Naive B cell (primary cell): Measurements from ENCODE around the gene FAM219A. TPM values are rescaled to one million over a fixed set of nuclear protein-coding genes. Genes with fewer than 3 reads are reported as not detected.

Experiments used
- ATAC-seq, 2 donors: fragments of 150-1000 bp; cut with Tn5 transposase; 2 replicates each; pipeline ENCODE4 v1.10.0; 2021; ENCODE audit warnings: low read depth in 2 of 2, mild to moderate bottlenecking in 2 of 2, moderate library complexity in 2 of 2
- DNase-seq: peaks from one replicate; pipeline ENCODE4 v3.0.0; 2022
- H3K27ac Mint-ChIP-seq, 6 donors: one replicate each; pipeline ENCODE4 v1.8.0; 2020 to 2022; ENCODE audit warnings: mild to moderate bottlenecking in 6 of 6, mixed read lengths in 6 of 6, moderate library complexity in 5 of 6, inconsistent platforms in 2 of 6
- H3K27me3 Mint-ChIP-seq, 3 donors: one replicate each; pipeline ENCODE4 v1.8.0; 2021 to 2022; ENCODE audit warnings: mixed read lengths in 3 of 3, mild to moderate bottlenecking in 1 of 3
- H3K36me3 Mint-ChIP-seq, 2 donors: one replicate each; pipeline ENCODE4 v1.8.0; 2020 to 2022; ENCODE audit warnings: mixed read lengths in 2 of 2, inconsistent platforms in 1 of 2, mild to moderate bottlenecking in 1 of 2
- H3K4me1 Mint-ChIP-seq, 3 donors: one replicate each; pipeline ENCODE4 v1.8.0; 2020 to 2022; ENCODE audit warnings: mixed read lengths in 3 of 3, inconsistent platforms in 1 of 3, mild to moderate bottlenecking in 1 of 3, moderate library complexity in 1 of 3
- H3K4me3 Mint-ChIP-seq, 8 donors: one replicate each; pipeline ENCODE4 v1.8.0; 2020 to 2022; ENCODE audit warnings: mild to moderate bottlenecking in 8 of 8, mixed read lengths in 8 of 8, moderate library complexity in 8 of 8, inconsistent platforms in 2 of 8
- H3K9me3 Mint-ChIP-seq, 7 donors: one replicate each; pipeline ENCODE4 v1.8.0; 2020 to 2022; ENCODE audit warnings: mixed read lengths in 7 of 7, mild to moderate bottlenecking in 5 of 7, inconsistent platforms in 2 of 7, moderate library complexity in 1 of 7
- polyA plus RNA-seq, 6 donors: library from polyadenylated mRNA; unstranded; fragments of 300-500 nt; fragmentation: Illumina TruSeq; gene quantifications; one replicate each; pipeline ENCODE4 v1.2.3, GENCODE V29; 2021; ENCODE audit warnings: low read depth in 6 of 6

The FAM219A gene
- polyA plus RNA-seq, result 1 to 10 TPM in 3 of 6 donors, under 1 TPM in 3; 0.80 to 1.5 (median 1.1) TPM

- Mint-ChIP-seq H3K36me3 (no peaks in the 10 kb centered on the region), H3K9me3 (peaks cover 0 to 1% (median 0%) of the 10 kb centered on the region in 7 donors), H3K4me3 (peak within 1 kb of the TSS; percentile 87 to 94 (median 92)), H3K27ac (peak within 1 kb of the TSS; percentile 28 to 97 (median 83)), H3K4me1 (peaks cover 27 to 42% (median 40%) of the 10 kb centered on the region in 3 donors), H3K27me3 (peaks cover 10 to 20% (median 19%) of the 10 kb centered on the region in 3 donors)
- ATAC-seq (peak; percentile 95 to 97), DNase-seq (peak; percentile 100)
Measured at GRCh38 chr9:34458013-34458958, at the start of gene FAM219A, which contains the start of gene DNAI1. Gene FAM219A, minus strand, starts transcription at chr9:34458570. Its CDS starts 307 bp downstream, at chr9:34458263. Gene DNAI1, plus strand, starts transcription at chr9:34458805. Its CDS starts 201 bp downstream, at chr9:34459006.

GRCh38 chr9:34507966-34508365 lies 49.6 kb upstream of the FAM219A start:
- ATAC-seq (no peak), DNase-seq (no peak)
- Mint-ChIP-seq H3K4me3 (no peak overlapping the region), H3K4me1 (no peaks in the 10 kb centered on the region), H3K27me3 (peaks cover 18 to 46% (median 38%) of the 10 kb centered on the region in 3 donors), H3K36me3 (no peaks in the 10 kb centered on the region), H3K9me3 (no peaks in the 10 kb centered on the region), H3K27ac (no peak overlapping the region)

GRCh38 chr9:34507556-34507955 lies 49.2 kb upstream of the FAM219A start:
- H3K4me1 Mint-ChIP-seq, result no peaks in the 10 kb centered on the region
- no peaks in the 10 kb centered on the region for H3K9me3 Mint-ChIP-seq
- no peaks in the 10 kb centered on the region for H3K36me3 Mint-ChIP-seq
- ATAC-seq (no peak), DNase-seq (no peak)
- H3K4me3 Mint-ChIP-seq, result no peak overlapping the region
- H3K27ac Mint-ChIP-seq, result peak overlapping the region in 1 of 6 donors; percentile 5
- peaks cover 18 to 49% (median 38%) of the 10 kb centered on the region in 3 donors for H3K27me3 Mint-ChIP-seq

- Mint-ChIP-seq H3K27me3 (peaks cover 18 to 48% (median 38%) of the 10 kb centered on the region in 3 donors), H3K9me3 (no peaks in the 10 kb centered on the region), H3K4me1 (no peaks in the 10 kb centered on the region), H3K36me3 (no peaks in the 10 kb centered on the region), H3K4me3 (no peak overlapping the region), H3K27ac (no peak overlapping the region)
- ATAC-seq (no peak), DNase-seq (no peak)
Measured at GRCh38 chr9:34506623-34507022, 48.3 kb upstream of the FAM219A start.

GRCh38 chr9:34505370-34506120 lies 47.2 kb upstream of the FAM219A start:
- no peak for ATAC-seq
- no peak for DNase-seq
- Mint-ChIP-seq H3K9me3 (no peaks in the 10 kb centered on the region), H3K27me3 (peaks cover 16 to 39% (median 38%) of the 10 kb centered on the region in 3 donors), H3K4me1 (peaks cover 0 to under 1% (median 0%) of the 10 kb centered on the region in 3 donors), H3K36me3 (no peaks in the 10 kb centered on the region), H3K4me3 (no peak overlapping the region), H3K27ac (no peak overlapping the region)

- H3K4me3 Mint-ChIP-seq, result no peak overlapping the region
- DNase-seq, result no peak
- H3K27ac Mint-ChIP-seq, result no peak overlapping the region
- no peaks in the 10 kb centered on the region for H3K36me3 Mint-ChIP-seq
- no peaks in the 10 kb centered on the region for H3K9me3 Mint-ChIP-seq
- ATAC-seq, result no peak
- peaks cover 0 to 3% (median 0%) of the 10 kb centered on the region in 3 donors for H3K4me1 Mint-ChIP-seq
- peaks cover 29 to 43% (median 43%) of the 10 kb centered on the region in 3 donors for H3K27me3 Mint-ChIP-seq
Measured at GRCh38 chr9:34503406-34503805, 45.0 kb upstream of the FAM219A start.

- Mint-ChIP-seq H3K9me3 (no peaks in the 10 kb centered on the region), H3K4me1 (peaks cover 0 to 3% (median 0%) of the 10 kb centered on the region in 3 donors), H3K4me3 (no peak overlapping the region), H3K27ac (no peak overlapping the region), H3K27me3 (peaks cover 29 to 47% (median 46%) of the 10 kb centered on the region in 3 donors), H3K36me3 (no peaks in the 10 kb centered on the region)
- ATAC-seq, result no peak
- no peak for DNase-seq
Measured at GRCh38 chr9:34502891-34503290, 44.5 kb upstream of the FAM219A start.

- no peak for DNase-seq
- H3K4me1 Mint-ChIP-seq, result peaks cover 0 to 3% (median 0%) of the 10 kb centered on the region in 3 donors
- no peak overlapping the region for H3K27ac Mint-ChIP-seq
- no peak for ATAC-seq
- peaks cover 33 to 51% (median 50%) of the 10 kb centered on the region in 3 donors for H3K27me3 Mint-ChIP-seq
- H3K4me3 Mint-ChIP-seq, result no peak overlapping the region
- no peaks in the 10 kb centered on the region for H3K9me3 Mint-ChIP-seq
- H3K36me3 Mint-ChIP-seq, result no peaks in the 10 kb centered on the region
Measured at GRCh38 chr9:34502471-34502870, 44.1 kb upstream of the FAM219A start.

- Mint-ChIP-seq H3K9me3 (no peaks in the 10 kb centered on the region), H3K27me3 (peaks cover 39 to 56% (median 53%) of the 10 kb centered on the region in 3 donors), H3K4me3 (no peak overlapping the region), H3K27ac (no peak overlapping the region), H3K4me1 (peaks cover 0 to 3% (median 0%) of the 10 kb centered on the region in 3 donors), H3K36me3 (no peaks in the 10 kb centered on the region)
- ATAC-seq (no peak), DNase-seq (no peak)
Measured at GRCh38 chr9:34501889-34502425, 43.6 kb upstream of the FAM219A start.

- Mint-ChIP-seq H3K9me3 (no peaks in the 10 kb centered on the region), H3K4me3 (peak overlapping the region in 1 of 8 donors; percentile 60), H3K4me1 (peaks cover 0 to 3% (median 0%) of the 10 kb centered on the region in 3 donors), H3K27ac (no peak overlapping the region), H3K27me3 (peaks cover 39 to 61% (median 55%) of the 10 kb centered on the region in 3 donors), H3K36me3 (no peaks in the 10 kb centered on the region)
- ATAC-seq (no peak), DNase-seq (no peak)
Measured at GRCh38 chr9:34501372-34501771, 43.0 kb upstream of the FAM219A start.

- ATAC-seq, result peak; percentile 82 to 91
- H3K27ac Mint-ChIP-seq, result no peak overlapping the region
Measured at GRCh38 chr9:34500623-34501267, 42.4 kb upstream of the FAM219A start.

GRCh38 chr9:34499076-34499475 lies 40.7 kb upstream of the FAM219A start:
- H3K4me3 Mint-ChIP-seq, result no peak overlapping the region
- H3K27ac Mint-ChIP-seq, result no peak overlapping the region
- peaks cover 0 to 3% (median 0%) of the 10 kb centered on the region in 3 donors for H3K4me1 Mint-ChIP-seq
- no peaks in the 10 kb centered on the region for H3K36me3 Mint-ChIP-seq
- ATAC-seq, result no peak
- no peak for DNase-seq
- H3K27me3 Mint-ChIP-seq, result peaks cover 25 to 56% (median 46%) of the 10 kb centered on the region in 3 donors
- H3K9me3 Mint-ChIP-seq, result no peaks in the 10 kb centered on the region

More at GRCh38 chr9:34500623-34501267, 42.4 kb upstream of the FAM219A start:
- peaks cover 39 to 62% (median 58%) of the 10 kb centered on the region in 3 donors for H3K27me3 Mint-ChIP-seq
- peaks cover 0 to 3% (median 0%) of the 10 kb centered on the region in 3 donors for H3K4me1 Mint-ChIP-seq
- no peaks in the 10 kb centered on the region for H3K9me3 Mint-ChIP-seq
- DNase-seq, result peak; percentile 61
- no peaks in the 10 kb centered on the region for H3K36me3 Mint-ChIP-seq
- H3K4me3 Mint-ChIP-seq, result peak overlapping the region in 1 of 8 donors; percentile 60
